ENCODE measurements around the gene PPP1R7.

PPP1R7 gene

DNA sequence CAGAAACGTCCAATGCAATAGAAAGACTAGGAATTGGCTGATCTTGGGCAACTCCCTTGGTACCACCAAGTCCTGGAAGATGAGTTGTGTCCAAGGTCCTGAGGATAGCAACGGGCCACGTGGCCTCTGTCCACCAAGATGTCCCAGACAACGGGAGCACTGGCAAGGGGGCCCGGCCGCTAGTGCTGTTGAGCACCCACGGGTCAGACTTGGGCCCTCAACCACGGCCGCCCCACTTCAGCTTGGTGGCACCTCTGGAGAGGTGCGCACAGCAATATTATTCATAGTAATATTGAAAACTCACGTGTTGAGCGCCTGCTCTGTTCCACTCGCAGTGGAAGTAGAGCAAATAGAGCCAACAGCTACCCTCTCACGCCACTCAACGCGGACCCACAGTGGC is 20.0 kb upstream of the PPP1R7 start:
- DNase-seq: no peak

DNA sequence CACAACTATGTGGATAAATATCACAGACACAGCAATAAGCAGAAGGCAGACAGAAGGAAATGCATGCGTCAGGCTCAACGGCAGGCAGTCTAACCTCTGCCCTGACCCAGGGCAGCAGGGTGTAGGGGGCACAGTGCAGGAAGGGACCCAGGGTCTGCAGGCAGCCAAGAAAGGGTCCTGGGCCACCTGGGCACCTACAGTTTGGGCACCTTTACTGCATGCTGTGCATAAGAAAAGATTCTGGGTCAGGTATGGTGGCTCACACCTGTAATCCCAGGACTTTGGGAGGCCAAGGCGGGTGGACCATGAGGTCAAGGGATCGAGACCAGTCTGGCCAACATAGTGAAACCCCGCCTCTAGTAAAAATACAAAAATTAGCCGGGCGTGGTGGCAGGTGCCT is 18.7 kb upstream of the PPP1R7 start:
- H3K27me3 Mint-ChIP-seq: no peaks in the 10 kb centered on the region
- H3K9me3 Mint-ChIP-seq: no peaks in the 10 kb centered on the region
- H3K27ac Mint-ChIP-seq: no peak overlapping the region
- H3K4me3 Mint-ChIP-seq: no peak overlapping the region
- ATAC-seq (no peak), DNase-seq (no peak)
- peaks cover 40% of the 10 kb centered on the region for H3K4me1 Mint-ChIP-seq

More for the DNA sequence above, 20.0 kb upstream of the PPP1R7 start:
- Mint-ChIP-seq H3K27me3 (no peaks in the 10 kb centered on the region), H3K4me1 (peaks cover 52% of the 10 kb centered on the region), H3K27ac (peak overlapping the region in 1 of 2 donors; percentile 50), H3K4me3 (no peak overlapping the region), H3K9me3 (no peaks in the 10 kb centered on the region)
- no peak for ATAC-seq

DNA sequence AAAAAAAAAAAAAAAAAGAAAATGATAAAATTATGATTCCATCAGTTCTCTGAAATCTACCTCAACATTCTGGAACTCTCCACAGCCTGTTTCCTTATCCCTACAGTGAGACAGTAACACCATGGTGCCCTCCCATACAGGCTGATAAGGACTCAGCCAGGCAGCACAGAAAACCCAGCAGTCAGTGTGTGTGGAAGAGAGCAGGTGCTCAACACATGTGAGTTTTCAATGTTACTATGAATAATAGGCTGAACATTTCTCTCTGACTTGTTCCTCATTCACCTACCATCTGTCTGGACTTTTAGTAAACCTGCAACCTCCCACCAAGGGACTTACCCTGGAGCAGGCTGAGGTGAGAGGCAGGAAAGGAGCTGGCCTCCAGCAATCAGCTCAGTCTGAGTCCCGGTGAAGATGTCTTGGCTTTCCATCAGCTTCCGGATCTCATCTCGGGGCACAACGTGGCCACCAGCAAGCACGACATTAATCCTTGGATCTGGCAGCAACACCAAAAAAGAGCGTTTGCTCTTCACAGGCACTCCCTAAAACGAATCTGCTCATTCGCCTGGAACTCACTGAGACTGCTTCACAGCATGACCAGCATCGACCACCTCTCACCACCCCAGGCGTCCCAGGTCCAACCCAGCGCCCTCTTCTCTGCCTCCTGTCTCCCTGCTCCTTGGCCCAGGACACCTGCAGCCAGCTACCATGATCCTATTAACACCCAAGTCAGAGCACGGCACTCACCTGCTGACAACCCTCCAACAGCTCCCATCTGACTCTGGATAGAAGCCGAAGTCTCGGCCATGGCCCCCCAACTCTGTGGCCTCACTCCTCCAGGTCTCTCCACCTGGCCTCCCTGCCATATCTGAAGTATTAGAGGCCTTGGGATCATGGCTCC is 17.5 kb upstream of the PPP1R7 start:
- H3K9me3 Mint-ChIP-seq: no peaks in the 10 kb centered on the region
- DNase-seq (no peak), ATAC-seq (no peak)
- H3K27ac Mint-ChIP-seq: no peak overlapping the region
- H3K4me3 Mint-ChIP-seq: no peak overlapping the region
- H3K4me1 Mint-ChIP-seq: peaks cover 28% of the 10 kb centered on the region
- H3K27me3 Mint-ChIP-seq: no peaks in the 10 kb centered on the region

- Mint-ChIP-seq H3K9me3 (no peaks in the 10 kb centered on the region), H3K4me3 (no peak overlapping the region), H3K4me1 (peaks cover 21% of the 10 kb centered on the region), H3K27me3 (no peaks in the 10 kb centered on the region), H3K27ac (peak overlapping the region in 1 of 2 donors; percentile 19)
- DNase-seq: no peak
- no peak for ATAC-seq
Measured at GRCh38 chr2:241133436-241133820, 16.8 kb upstream of the PPP1R7 start.

DNA sequence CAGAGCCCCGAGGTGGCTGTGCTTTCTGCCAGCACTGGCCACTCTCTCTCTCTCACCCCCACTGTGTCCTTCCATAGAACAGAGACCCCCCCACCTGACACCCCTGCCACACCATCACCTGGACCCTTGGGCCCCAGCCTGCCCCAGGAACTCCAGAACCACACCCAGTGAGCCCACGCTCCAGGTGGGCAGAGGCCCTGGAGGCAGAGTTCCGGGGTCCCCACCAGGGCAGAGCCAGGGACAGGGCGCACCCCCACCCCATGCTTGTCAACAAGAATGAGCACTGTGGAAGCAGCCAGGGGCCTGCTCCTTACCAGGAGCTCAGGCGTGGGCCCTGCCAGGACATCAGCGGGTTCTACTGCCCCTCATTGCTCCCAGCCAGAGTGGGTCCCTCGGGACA is 15.6 kb upstream of the PPP1R7 start:
- DNase-seq (no peak), ATAC-seq (peak; percentile 28)
- Mint-ChIP-seq H3K4me3 (no peak overlapping the region), H3K27me3 (no peaks in the 10 kb centered on the region), H3K9me3 (no peaks in the 10 kb centered on the region), H3K27ac (peak overlapping the region in 1 of 2 donors; percentile 6), H3K4me1 (peaks cover 8% of the 10 kb centered on the region)

- Mint-ChIP-seq H3K9me3 (no peaks in the 10 kb centered on the region), H3K4me3 (no peak overlapping the region), H3K27me3 (no peaks in the 10 kb centered on the region), H3K4me1 (peaks cover 5% of the 10 kb centered on the region), H3K27ac (no peak overlapping the region)
- no peak for DNase-seq
- no peak for ATAC-seq
Measured at GRCh38 chr2:241135737-241136136, 14.5 kb upstream of the PPP1R7 start.

DNA sequence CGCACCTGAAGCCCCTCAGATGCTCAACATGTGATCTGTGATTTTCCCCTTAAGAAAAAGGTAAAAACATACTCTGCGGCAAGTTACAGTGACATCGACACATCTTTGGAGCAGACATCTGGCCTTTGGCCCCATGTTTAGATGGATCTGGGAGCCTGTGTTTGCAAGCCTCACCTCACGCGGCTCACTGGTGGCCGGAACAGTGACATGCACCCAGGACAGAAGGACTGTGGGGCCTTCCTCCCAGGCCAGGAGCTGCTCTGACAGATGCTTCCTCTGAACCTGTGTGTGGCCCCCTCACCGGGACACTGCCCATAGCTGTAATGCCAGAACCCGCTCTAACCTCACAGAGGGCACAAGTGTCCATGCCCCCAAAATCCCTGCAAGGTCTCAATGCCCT is 14.1 kb upstream of the PPP1R7 start:
- H3K27me3 Mint-ChIP-seq: no peaks in the 10 kb centered on the region
- H3K4me1 Mint-ChIP-seq: peaks cover 5% of the 10 kb centered on the region
- no peak for DNase-seq
- no peak for ATAC-seq
- H3K9me3 Mint-ChIP-seq: no peaks in the 10 kb centered on the region
- H3K4me3 Mint-ChIP-seq: no peak overlapping the region
- H3K27ac Mint-ChIP-seq: no peak overlapping the region

DNA sequence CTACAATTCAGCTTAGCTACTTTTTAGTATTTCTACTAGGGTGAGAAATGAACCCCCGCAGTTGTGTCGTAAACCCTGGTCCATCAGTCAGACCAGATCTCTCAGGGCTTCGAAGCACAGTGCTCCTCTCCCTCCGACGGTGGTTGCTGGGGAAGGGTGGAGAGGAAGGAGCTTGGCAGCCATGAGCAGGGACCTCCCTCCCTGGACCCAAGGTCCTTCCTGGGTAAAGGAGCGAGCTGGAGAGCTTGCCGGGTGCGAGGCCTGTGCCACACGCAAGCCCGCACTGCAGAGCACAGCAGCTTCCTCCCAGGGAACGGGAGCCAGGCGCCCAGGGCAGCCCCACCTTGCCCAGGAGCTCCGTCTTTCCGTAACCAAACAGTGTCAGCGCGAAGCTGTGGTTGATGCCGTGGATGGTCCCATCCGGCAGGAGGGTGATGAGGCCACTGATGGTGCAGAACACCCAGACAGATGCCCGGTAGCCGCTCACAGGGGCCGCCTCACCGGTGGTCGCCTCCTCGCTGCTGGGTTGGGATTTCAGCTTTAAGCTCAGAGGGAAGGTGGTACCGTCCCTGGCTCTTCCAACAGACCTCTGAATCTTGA is 13.5 kb upstream of the PPP1R7 start:
- H3K4me1 Mint-ChIP-seq: peaks cover 5% of the 10 kb centered on the region
- H3K4me3 Mint-ChIP-seq: no peak overlapping the region
- DNase-seq (no peak), ATAC-seq (peak; percentile 18)
- no peaks in the 10 kb centered on the region for H3K9me3 Mint-ChIP-seq
- H3K27ac Mint-ChIP-seq: no peak overlapping the region
- H3K27me3 Mint-ChIP-seq: no peaks in the 10 kb centered on the region

DNA sequence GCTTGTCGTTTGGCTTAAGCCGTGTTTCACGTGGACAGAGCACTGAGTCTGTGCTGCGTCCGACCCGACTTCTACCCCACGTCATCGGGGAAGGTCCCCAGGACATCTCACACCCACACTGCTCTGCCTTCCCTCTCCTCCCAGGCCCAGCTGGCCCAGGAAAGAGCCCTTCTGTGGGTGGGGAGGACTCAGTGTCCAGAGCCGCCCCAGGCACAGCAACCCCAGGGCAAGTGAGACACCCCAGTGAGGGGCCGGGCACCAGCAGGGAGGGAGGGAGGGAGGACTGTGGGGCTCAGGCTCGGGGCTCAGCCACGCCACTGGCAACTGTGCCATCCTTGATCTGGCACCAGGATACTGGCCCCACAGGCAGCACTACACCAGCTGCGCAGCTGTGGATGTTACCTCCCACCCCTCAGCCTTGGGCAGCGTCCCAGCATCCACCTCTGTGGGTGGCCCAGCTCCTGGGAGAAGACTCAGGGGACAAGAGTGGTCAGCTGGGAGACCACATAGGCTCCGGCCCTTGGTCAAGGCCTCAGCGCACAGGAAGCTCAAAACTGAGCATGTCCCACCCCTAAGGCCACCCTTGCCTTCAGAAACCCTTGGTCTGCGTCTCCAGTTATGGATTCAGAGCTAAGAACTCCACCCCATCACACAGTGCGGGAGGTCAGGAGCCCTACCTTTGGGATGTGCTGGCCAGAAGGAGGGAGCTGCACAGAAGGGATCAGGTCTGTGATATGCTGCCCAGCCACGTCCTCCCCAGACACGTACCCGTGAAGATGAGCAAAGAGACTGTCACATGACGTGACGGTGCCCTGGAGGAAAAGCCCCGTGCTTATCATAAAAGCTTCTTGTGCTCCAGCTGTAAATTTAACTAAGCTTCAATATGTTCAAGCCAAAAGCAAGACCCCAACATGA is 12.7 kb upstream of the PPP1R7 start:
- Mint-ChIP-seq H3K27me3 (no peaks in the 10 kb centered on the region), H3K27ac (peak overlapping the region in 1 of 2 donors; percentile 36), H3K9me3 (no peaks in the 10 kb centered on the region), H3K4me3 (no peak overlapping the region), H3K4me1 (peaks cover 5% of the 10 kb centered on the region)
- ATAC-seq (peak; percentile 26), DNase-seq (no peak)

DNA sequence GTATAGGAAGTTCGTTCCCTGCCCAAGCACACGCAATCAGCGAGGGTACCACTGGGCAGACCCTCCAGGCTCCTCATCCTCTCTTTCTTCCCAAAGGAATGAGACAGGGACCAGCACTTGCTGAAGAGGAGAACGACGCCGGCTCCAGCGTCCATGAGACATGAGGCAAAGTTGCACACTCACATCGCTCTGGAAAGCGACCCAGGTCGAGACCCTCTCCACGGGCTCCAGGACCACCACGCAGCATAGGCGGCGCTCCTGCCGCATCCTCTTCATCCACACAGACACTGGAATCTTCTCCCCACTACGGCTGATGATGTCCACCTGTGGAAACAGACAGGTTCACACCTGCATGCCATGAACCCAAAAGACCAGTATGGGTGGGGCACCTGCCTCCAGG is 11.8 kb upstream of the PPP1R7 start:
- DNase-seq (no peak), ATAC-seq (no peak)
- H3K4me3 Mint-ChIP-seq: no peak overlapping the region
- H3K27me3 Mint-ChIP-seq: no peaks in the 10 kb centered on the region
- H3K9me3 Mint-ChIP-seq: no peaks in the 10 kb centered on the region
- H3K27ac Mint-ChIP-seq: no peak overlapping the region
- H3K4me1 Mint-ChIP-seq: no peaks in the 10 kb centered on the region

DNA sequence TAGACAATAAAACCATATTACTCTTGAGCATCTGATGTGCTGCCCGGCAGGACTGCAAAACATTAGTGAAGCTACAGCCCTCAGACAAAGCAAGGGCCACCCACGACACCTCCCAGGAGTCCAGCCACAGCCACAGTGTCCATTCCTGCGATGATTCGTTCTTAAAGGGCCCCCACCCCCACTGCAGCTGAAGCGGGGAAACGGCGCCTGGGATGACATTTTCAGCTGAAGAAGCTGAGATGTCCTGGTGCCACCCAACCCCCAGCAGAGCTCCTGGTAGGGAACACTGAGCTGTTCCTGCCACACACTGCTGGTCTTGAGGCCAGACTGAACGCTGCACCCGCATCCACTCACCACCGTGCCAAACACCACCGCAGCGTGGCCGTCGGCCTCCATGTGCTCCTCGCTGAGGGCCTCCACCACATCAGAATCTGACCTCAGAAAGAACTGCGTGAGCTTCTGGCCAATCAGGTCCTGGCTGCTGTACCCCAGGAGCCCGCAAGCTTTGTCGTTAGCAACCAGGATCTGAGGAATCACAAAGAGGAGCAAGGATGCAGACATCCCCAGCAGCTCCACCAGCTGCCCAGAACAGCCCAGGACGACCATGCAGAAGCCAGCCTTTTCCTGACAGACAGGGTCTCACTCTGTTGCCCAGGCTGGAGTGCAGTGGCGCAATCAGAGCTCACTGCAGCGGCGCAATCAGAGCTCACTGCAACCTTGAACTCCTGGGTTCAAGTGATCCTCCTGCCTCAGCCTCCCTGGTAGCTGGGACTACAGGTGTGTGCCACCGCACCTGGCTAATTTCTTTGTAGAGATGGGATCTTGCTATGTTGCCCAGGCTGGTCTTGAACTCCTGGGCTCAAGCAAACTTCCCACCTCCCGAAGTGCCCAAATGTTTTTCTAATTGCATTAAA is 10.5 kb upstream of the PPP1R7 start:
- Mint-ChIP-seq H3K4me3 (no peak overlapping the region), H3K27ac (peak overlapping the region in 1 of 2 donors; percentile 81), H3K27me3 (no peaks in the 10 kb centered on the region), H3K4me1 (no peaks in the 10 kb centered on the region), H3K9me3 (no peaks in the 10 kb centered on the region)
- DNase-seq (no peak), ATAC-seq (no peak)

DNA sequence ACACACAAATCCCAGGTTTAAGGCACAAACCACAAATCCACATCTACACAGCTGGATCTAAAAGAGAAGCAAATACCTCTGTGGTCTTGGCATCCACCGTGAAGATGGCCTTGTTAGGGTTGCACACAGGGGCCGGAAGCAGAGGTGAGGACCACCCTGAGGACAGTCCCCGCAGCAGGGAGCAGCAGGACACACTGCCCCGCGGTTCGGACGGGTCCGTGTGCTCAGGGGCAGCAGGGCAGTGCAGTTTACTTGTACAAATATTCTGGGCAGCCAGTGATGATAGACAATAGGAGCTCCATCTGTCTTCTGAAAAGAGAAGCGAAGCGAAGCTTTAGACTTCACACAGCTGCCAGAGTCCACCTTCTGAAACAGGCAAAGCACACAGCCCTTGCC is 9.8 kb upstream of the PPP1R7 start:
- H3K27me3 Mint-ChIP-seq: no peaks in the 10 kb centered on the region
- ATAC-seq: no peak
- H3K4me1 Mint-ChIP-seq: no peaks in the 10 kb centered on the region
- H3K4me3 Mint-ChIP-seq: no peak overlapping the region
- no peak for DNase-seq
- no peaks in the 10 kb centered on the region for H3K9me3 Mint-ChIP-seq
- peak overlapping the region in 1 of 2 donors; percentile 81 for H3K27ac Mint-ChIP-seq

- Mint-ChIP-seq H3K4me1 (no peaks in the 10 kb centered on the region), H3K9me3 (no peaks in the 10 kb centered on the region)
- no peak for ATAC-seq
Measured at GRCh38 chr2:241141214-241141770, 9.0 kb upstream of the PPP1R7 start.

DNA sequence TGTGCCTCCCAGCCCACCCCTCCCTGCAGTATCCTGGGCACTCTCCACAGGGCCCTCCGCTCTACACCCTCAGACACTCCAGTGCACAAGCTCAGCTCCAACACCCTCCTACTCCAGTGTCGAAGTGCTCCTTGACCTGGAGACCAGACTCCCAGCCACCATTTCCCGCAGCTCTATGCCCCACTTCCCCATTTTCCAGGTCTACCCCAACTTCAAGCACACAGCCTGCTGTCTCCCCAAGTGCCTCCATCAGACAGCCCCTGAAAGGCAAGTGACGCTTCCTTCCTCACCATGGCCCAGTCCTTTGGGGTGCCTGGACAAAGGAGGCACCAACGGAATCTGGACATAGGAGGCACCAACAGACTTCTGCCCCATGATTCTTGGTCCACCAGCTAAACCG is 8.2 kb upstream of the PPP1R7 start:
- no peak overlapping the region for H3K4me3 Mint-ChIP-seq
- ATAC-seq (no peak), DNase-seq (no peak)
- H3K27ac Mint-ChIP-seq: peak overlapping the region in 1 of 2 donors; percentile 41
- H3K9me3 Mint-ChIP-seq: no peaks in the 10 kb centered on the region
- H3K4me1 Mint-ChIP-seq: peaks cover 5% of the 10 kb centered on the region
- H3K27me3 Mint-ChIP-seq: no peaks in the 10 kb centered on the region

More at GRCh38 chr2:241141214-241141770, 9.0 kb upstream of the PPP1R7 start:
- Mint-ChIP-seq H3K27ac (peak overlapping the region in 1 of 2 donors; percentile 52), H3K4me3 (no peak overlapping the region), H3K27me3 (no peaks in the 10 kb centered on the region)
- no peak for DNase-seq

Data from stimulated activated naive CD8-positive, alpha-beta T cell treated with anti-CD3 and anti-CD28 coated beads, Interleukin-15, amount 100 ng/mL, for 72 hours (primary cell).